ENCODE measurements around the gene LRP5. TPM values are rescaled to one million over a fixed set of nuclear protein-coding genes. Genes with fewer than 3 reads are reported as not detected.

The LRP5 gene
- total RNA-seq, 4 donors from 2014 or later = 21.5 to 75.0 (median 28.7) TPM

- no peak for TF ChIP-seq CTCF (IDR thresholded peaks at IDR 0.05; ENCODE audit: low read depth)
Measured at GRCh38 chr11:68364581-68364980, 52.2 kb downstream of the LRP5 start.

DNA sequence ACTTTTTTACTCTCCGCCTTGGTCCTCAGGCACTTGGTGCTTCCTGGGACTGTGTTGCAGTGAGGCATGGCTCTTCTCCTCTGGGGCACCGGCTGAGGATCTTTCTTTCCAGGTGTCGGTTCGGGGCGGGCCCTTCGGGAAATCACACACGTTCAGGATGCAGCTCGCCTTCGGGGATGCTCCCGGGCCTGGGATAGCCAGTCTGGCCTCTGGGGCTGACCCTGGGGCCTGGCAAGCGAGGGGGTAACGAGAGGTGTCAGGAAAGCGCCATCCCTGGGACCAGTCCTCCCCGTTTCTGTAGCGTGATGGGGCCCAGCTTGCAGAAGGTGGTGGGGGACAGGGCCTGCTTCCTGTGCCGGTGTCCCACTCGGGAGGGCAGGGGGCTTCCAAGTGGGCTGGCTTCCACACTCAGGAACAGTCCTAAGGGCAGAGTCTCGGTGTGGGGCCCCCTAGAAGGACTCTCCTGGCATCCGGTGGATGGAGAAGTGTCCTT is 53.6 kb downstream of the LRP5 start:
- no peak for TF ChIP-seq CTCF (IDR thresholded peaks at IDR 0.05; ENCODE audit: low read depth)

DNA sequence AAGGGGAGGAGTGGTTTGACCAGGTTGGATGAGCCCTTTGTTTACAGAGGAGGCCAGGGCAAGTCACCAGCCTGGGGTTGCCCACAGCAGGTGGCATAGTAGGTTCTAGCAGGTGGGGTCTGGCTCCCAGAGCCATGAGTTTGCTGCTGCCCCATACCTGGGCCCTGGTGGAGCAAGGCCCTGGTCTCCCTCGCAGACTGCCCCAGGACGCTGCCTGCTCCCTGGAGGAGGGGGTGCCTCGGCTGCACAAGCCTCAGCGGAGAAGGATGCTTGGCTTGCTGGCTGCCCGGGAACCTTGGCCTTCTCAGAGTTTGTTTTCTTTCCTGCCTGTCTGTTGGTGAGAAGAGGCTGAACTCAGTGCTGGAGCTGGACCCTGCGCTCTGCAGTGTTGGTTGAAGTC is 54.9 kb downstream of the LRP5 start:
- no peak for TF ChIP-seq CTCF (IDR thresholded peaks at IDR 0.05; ENCODE audit: low read depth)

- no peak for TF ChIP-seq CTCF (IDR thresholded peaks at IDR 0.05; ENCODE audit: low read depth)
Measured at GRCh38 chr11:68369756-68370155, 57.4 kb downstream of the LRP5 start.

- no peak for TF ChIP-seq CTCF (IDR thresholded peaks at IDR 0.05; ENCODE audit: low read depth)
Measured at GRCh38 chr11:68370211-68371111, 58.1 kb downstream of the LRP5 start.

GRCh38 chr11:68371171-68372041 is 59.0 kb downstream of the LRP5 start:
- TF ChIP-seq CTCF (IDR thresholded peaks at IDR 0.05; ENCODE audit: low read depth) = no peak

DNA sequence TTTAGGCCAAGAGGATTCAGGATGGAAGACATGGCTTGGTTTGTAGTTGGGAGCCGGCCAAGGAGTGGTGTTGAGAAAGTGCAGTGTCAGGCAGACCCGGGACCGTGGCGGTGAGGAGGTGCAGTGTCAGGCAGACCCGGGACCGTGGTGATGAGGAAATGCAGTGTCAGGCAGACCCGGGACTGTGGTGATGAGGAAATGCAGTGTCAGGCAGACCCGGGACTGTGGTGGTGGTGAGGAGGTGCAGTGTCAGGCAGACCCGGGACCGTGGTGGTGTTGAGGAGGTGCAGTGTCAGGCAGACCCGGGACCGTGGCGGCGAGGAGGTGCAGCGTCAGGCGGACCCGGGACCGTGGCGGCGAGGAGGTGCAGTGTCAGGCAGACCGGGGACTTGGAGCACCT is 59.7 kb downstream of the LRP5 start:
- no peak for TF ChIP-seq CTCF (IDR thresholded peaks at IDR 0.05; ENCODE audit: low read depth)
